Keratinocyte (primary cell): ENCODE measurements around the gene BAHD1. TPM values are rescaled to one million over a fixed set of nuclear protein-coding genes. Genes with fewer than 3 reads are reported as not detected.

ENCODE experiments used
- DNase-seq: peaks from one replicate; pipeline ENCODE4 v3.0.0-alpha.2; 2011; ENCODE audit warnings: low read depth, missing footprints, low spot score
- FAIRE-seq: peaks from 2 replicates; lab custom pipeline; 2011; peaks lifted over from hg19 to GRCh38; lab: Jason Lieb, UNC
- H2AFZ ChIP-seq: 2 replicates; pipeline ENCODE4 v1.6.0; 2012; ENCODE audit warnings: low read length, control low read depth, inconsistent platforms; ENCODE audit not compliant: control insufficient read depth
- H3K27ac ChIP-seq: 2 replicates; pipeline ENCODE4 v1.5.1; 2011; ENCODE audit warnings: low read length; ENCODE audit not compliant: control insufficient read depth, insufficient read depth
- H3K27me3 ChIP-seq: 3 replicates; pipeline ENCODE4 v1.6.0; 2011; ENCODE audit warnings: low read length; ENCODE audit not compliant: control insufficient read depth, insufficient read depth; ENCODE audit errors: extremely low read depth
- H3K36me3 ChIP-seq, 2 experiments: 2 replicates in 1 of 2; 3 replicates in 1 of 2; pipeline ENCODE4 v1.5.1; 2011; ENCODE audit warnings: low read length in 2 of 2, mild to moderate bottlenecking in 1 of 2; ENCODE audit not compliant: control insufficient read depth in 2 of 2, insufficient read depth in 2 of 2; ENCODE audit errors: extremely low read depth in 1 of 2
- H3K4me1 ChIP-seq: 3 replicates; pipeline ENCODE4 v1.5.1; 2011; ENCODE audit warnings: low read length; ENCODE audit not compliant: control insufficient read depth, insufficient read depth; ENCODE audit errors: extremely low read depth
- H3K4me2 ChIP-seq: 3 replicates; pipeline ENCODE4 v1.6.0; 2011; ENCODE audit warnings: low read depth, low read length; ENCODE audit not compliant: control insufficient read depth, insufficient read depth; ENCODE audit errors: extremely low read depth
- H3K4me3 ChIP-seq, 3 experiments: fragments of 200-600 bp in 1 of 3; sonication (generic) in 1 of 3; 2 replicates in 2 of 3; 3 replicates in 1 of 3; pipeline ENCODE4 v1.5.1; 2011 to 2016; ENCODE audit warnings: low read length in 3 of 3, mild to moderate bottlenecking in 3 of 3, control low read depth in 2 of 3, inconsistent platforms in 1 of 3, low read depth in 1 of 3, mixed read lengths in 1 of 3, mixed run types in 1 of 3, moderate library complexity in 1 of 3; ENCODE audit not compliant: control insufficient read depth in 2 of 3, insufficient read depth in 2 of 3; ENCODE audit errors: extremely low read depth in 1 of 3
- H3K79me2 ChIP-seq: 2 replicates; pipeline ENCODE4 v1.6.0; 2012; ENCODE audit warnings: low read length; ENCODE audit not compliant: control insufficient read depth, insufficient read depth
- H3K9ac ChIP-seq: 3 replicates; pipeline ENCODE4 v1.6.0; 2011; ENCODE audit warnings: low read length; ENCODE audit not compliant: control insufficient read depth, insufficient read depth; ENCODE audit errors: extremely low read depth
- H3K9me1 ChIP-seq: 3 replicates; pipeline ENCODE4 v1.6.0; 2011; ENCODE audit warnings: low read length; ENCODE audit not compliant: control insufficient read depth, insufficient read depth; ENCODE audit errors: extremely low read depth
- H3K9me3 ChIP-seq: 2 replicates; pipeline ENCODE4 v1.5.1; 2012; ENCODE audit warnings: low read depth, low read length; ENCODE audit not compliant: control insufficient read depth
- H4K20me1 ChIP-seq: 3 replicates; pipeline ENCODE4 v1.6.0; 2011; ENCODE audit warnings: low read length; ENCODE audit not compliant: control insufficient read depth, insufficient read depth; ENCODE audit errors: extremely low read depth
- CTCF ChIP-seq, 3 experiments: IDR thresholded peaks in 1 of 3; conservative IDR thresholded peaks in 1 of 3; optimal IDR thresholded peaks in 1 of 3; 2 replicates in 2 of 3; 3 replicates in 1 of 3; pipeline versions ENCODE3 to v1.5.1; 2011; ENCODE audit warnings: low read length in 3 of 3, mild to moderate bottlenecking in 3 of 3, moderate library complexity in 2 of 3, control low read depth in 1 of 3, inconsistent platforms in 1 of 3; ENCODE audit not compliant: insufficient read depth in 2 of 3; ENCODE audit errors: extremely low read depth in 1 of 3
- EZH2 ChIP-seq: IDR thresholded peaks from one replicate; pipeline ENCODE4 v1.6.1; 2012; ENCODE audit warnings: inconsistent platforms, mild to moderate bottlenecking, low read length, moderate library complexity
- dilution Hi-C: fragments of 300-500 bp; cut with MboI; formaldehyde crosslinking; loops from one replicate; pipeline ENCODE4 v1.7.0; 2020; ENCODE audit warnings: low sequenced_read_pairs; ENCODE audit not compliant: extremely low pct_ligation_motif_present
- polyA plus RNA-seq, 5 experiments: library from polyadenylated mRNA; depleted of rRNA in 3 of 5; stranded (reverse) in 3 of 5; stranded (forward) in 1 of 5; unstranded in 1 of 5; fragments of >200 nt; gene quantifications; 1 replicate in 1 of 5; 2 replicates in 3 of 5; 3 replicates in 1 of 5; pipeline versions ENCODE4 v1.2.1 to v1.2.3, GENCODE V29; 2011 to 2012; ENCODE audit warnings: missing spikeins in 2 of 5, low read depth in 1 of 5, low replicate concordance in 1 of 5

BAHD1 gene
- polyA plus RNA-seq, 1 donor (not counting 4 experiments of a cell fraction or from before 2014, with no cell fraction given) = 4.8 TPM

- no peak for TF ChIP-seq CTCF (optimal IDR thresholded peaks at IDR 0.05 in 1 of 3, IDR thresholded peaks at IDR 0.05 in 1 of 3, conservative IDR thresholded peaks at IDR 0.05 in 1 of 3; ENCODE audit: extremely low read depth in 1 of 3, insufficient read depth in 2 of 3, low read length in 3 of 3)
- peaks cover 3% of the 10 kb centered on the region for H4K20me1 ChIP-seq
- H3K9me1 ChIP-seq = no peaks in the 10 kb centered on the region
- H3K4me1 ChIP-seq = peaks cover 22% of the 10 kb centered on the region
- H3K27me3 ChIP-seq = no peaks in the 10 kb centered on the region
- FAIRE-seq (no peak), DNase-seq (no peak)
- H3K4me3 ChIP-seq = no peak overlapping the region
- H3K27ac ChIP-seq = no peak overlapping the region
- no peaks in the 10 kb centered on the region for H3K79me2 ChIP-seq
- H3K4me2 ChIP-seq = no peak overlapping the region
- no peak overlapping the region for H3K9ac ChIP-seq
- H3K9me3 ChIP-seq = no peaks in the 10 kb centered on the region
- dilution Hi-C loops = no loop called here
- H3K36me3 ChIP-seq = peaks cover 9 to 10% of the 10 kb centered on the region in 2 experiments
- H2AFZ ChIP-seq = no peak overlapping the region
Measured at GRCh38 chr15:40467261-40467615, 26.5 kb downstream of the BAHD1 start.

DNA sequence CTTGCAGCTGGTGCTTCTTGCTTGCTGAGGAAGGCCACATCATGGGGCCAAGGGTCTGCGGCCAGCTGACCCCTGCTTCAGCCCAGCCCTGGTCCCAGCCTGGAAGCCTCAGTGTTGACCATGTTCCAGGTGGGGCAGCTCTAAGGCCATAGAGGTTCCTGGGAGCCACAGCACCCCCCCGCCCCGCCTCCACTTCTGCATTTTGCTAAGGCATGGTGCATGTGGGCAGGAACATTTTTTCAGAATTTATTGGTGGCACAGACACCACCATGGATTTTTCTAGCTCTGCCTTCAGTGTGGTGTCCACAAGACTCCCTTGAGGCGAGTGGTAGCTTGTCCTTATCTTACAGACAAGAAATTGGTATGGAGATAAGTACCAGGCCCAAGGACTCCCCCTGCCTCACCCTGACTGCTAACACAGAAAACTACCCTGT is 28.2 kb downstream of the BAHD1 start:
- H3K36me3 ChIP-seq = peaks cover 7 to 10% of the 10 kb centered on the region in 2 experiments
- peaks cover 1% of the 10 kb centered on the region for H4K20me1 ChIP-seq
- no peaks in the 10 kb centered on the region for H3K9me1 ChIP-seq
- no peaks in the 10 kb centered on the region for H3K9me3 ChIP-seq
- no peak overlapping the region for H3K4me2 ChIP-seq
- no peaks in the 10 kb centered on the region for H3K27me3 ChIP-seq
- no peaks in the 10 kb centered on the region for H3K79me2 ChIP-seq
- H2AFZ ChIP-seq = no peak overlapping the region
- DNase-seq (no peak), FAIRE-seq (no peak)
- no peak overlapping the region for H3K9ac ChIP-seq
- dilution Hi-C loops = no loop called here
- H3K4me3 ChIP-seq = no peak overlapping the region
- no peak for TF ChIP-seq CTCF (optimal IDR thresholded peaks at IDR 0.05 in 1 of 3, IDR thresholded peaks at IDR 0.05 in 1 of 3, conservative IDR thresholded peaks at IDR 0.05 in 1 of 3; ENCODE audit: extremely low read depth in 1 of 3, insufficient read depth in 2 of 3, low read length in 3 of 3)
- TF ChIP-seq EZH2 = no peak
- H3K27ac ChIP-seq = no peak overlapping the region
- peaks cover 23% of the 10 kb centered on the region for H3K4me1 ChIP-seq
